Dedifferentiated amniotic fluid mesenchymal stem cell (primary cell): ENCODE measurements around the gene DACT2.

Experiments used
- DNase-seq: peaks from one replicate; pipeline ENCODE4 v3.0.0-alpha.2; 2016; ENCODE audit errors: extremely low spot score

DACT2 gene

GRCh38 chr6:168263351-168263905 is 56.1 kb downstream of the DACT2 start:
- no peak for DNase-seq

DNA sequence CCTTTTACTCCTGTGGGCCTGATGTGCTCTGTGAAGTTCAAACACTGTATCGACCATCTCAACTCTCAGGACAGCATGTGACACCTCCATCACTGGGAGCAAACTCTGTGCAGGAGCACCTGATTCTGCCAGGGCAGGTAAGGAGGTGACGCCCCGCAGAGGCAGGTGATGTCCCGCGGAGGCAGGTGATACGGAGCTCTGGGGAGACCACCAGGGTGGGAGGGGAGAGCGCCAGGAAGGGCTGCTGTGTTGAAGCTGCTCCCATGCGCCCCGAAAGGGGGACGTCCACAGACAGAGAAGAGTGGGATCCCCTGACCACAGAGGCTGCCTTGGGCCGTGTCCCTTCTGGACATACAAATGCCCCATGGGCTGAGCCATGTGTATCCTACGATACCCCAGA is 58.3 kb downstream of the DACT2 start:
- no peak for DNase-seq

DNA sequence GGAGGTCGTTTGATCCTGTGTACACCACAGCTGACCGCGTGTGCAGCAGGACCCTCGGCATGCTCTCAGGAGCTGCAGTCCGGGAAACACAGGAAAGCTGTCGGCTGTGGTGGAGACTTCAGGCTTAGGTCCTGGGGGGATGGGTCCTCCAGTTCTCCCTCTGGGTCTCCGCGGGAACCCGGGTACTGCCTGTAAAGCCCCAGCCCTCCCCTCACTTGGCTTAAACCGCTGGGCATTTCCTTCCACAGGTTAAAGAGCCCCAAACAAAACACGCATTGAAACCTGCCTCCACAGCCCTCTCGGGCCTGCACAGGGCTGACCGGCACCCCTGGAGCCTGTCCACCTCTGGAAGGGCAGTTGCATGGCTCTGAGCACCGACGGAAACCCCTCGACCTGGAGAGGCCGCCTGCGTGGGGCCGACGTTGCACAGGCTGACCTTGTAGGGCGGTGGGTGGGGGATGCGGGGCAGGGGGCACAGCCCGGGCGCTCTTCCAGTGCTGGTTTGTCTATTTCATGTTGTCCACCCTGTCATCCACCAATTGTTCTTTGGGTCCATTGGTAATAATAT is 59.1 kb downstream of the DACT2 start:
- DNase-seq: no peak

DNA sequence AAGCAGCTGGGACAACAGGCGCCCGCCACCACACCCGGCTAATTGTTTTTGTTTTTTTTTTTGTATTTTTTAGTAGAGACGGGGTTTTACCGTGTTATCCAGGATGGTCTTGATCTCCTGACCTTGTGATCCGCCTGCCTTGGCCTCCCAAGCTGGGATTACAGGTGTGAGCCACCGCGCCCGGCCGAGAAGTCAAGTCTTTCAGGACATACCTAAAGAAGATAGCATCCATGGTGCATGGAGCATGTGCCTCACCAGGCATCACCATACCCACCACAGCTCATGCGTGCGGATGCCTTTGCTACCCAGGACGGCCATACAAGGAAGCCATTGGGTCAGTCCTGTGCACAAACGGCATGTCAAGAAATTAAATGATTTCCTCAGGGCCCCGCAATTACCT is 60.8 kb downstream of the DACT2 start:
- DNase-seq: no peak

DNA sequence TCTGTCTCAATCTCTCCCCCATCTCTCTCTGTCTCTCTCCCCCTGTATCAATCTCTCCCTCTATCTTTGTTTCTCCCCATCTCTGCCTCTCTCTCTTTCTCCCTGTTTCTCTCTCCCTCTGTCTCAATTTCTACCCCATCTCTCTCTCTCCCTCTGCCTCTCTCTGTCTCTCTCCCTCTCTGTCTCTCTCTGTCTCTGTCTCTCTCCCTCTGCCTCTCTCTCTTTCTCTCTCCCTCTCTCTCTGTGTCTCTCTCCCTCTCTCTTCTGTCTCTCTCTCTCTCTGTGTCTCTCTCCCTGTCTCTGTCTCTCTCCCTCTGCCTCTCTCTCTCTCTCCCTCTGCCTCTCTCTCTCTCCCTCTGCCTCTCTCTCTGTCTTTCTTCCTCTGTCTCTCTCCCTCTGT is 62.6 kb downstream of the DACT2 start:
- DNase-seq: no peak
